Activated naive CD4-positive, alpha-beta T cell treated with anti-CD3 and anti-CD28 coated beads, Interleukin-2, amount 10 ng/mL, durations not matched to agents 7 days and 5 days (primary cell): ENCODE data around the gene MBTD1.
"Not testable (repeated sequence)": the region's sequence is repeated elsewhere in the genome, so short reads cannot be mapped to it uniquely, and the experiment has no call there.

Source experiments
- CTCF ChIA-PET: fragments of 350-600 bp; sonication (Branson Sonifier 250); formaldehyde crosslinking; loops from one replicate; lab custom pipeline; 2021; ENCODE audit warnings: antibody characterized with exemption; lab: Charles Lee
- DNase-seq: peaks from one replicate; pipeline ENCODE4 v3.0.0-alpha.2; 2020
- H3K27ac Mint-ChIP-seq: one replicate; pipeline ENCODE4 v1.8.0; 2021; ENCODE audit warnings: mild to moderate bottlenecking, moderate library complexity, mixed read lengths
- H3K27me3 Mint-ChIP-seq: one replicate; pipeline ENCODE4 v1.8.0; 2021; ENCODE audit warnings: mild to moderate bottlenecking, mixed read lengths
- H3K36me3 Mint-ChIP-seq: one replicate; pipeline ENCODE4 v1.8.0; 2021; ENCODE audit warnings: mixed read lengths
- H3K4me1 Mint-ChIP-seq: one replicate; pipeline ENCODE4 v1.8.0; 2021; ENCODE audit warnings: mixed read lengths
- H3K4me3 Mint-ChIP-seq: one replicate; pipeline ENCODE4 v1.8.0; 2021; ENCODE audit warnings: mild to moderate bottlenecking, moderate library complexity, mixed read lengths
- H3K9me3 Mint-ChIP-seq: one replicate; pipeline ENCODE4 v1.8.0; 2021; ENCODE audit warnings: mixed read lengths

MBTD1 gene

GRCh38 chr17:51189628-51190027, 70.2 kb downstream of the MBTD1 start:
- Mint-ChIP-seq H3K4me1 (peaks cover 3% of the 10 kb centered on the region), H3K4me3 (no peak overlapping the region), H3K27ac (no peak overlapping the region), H3K27me3 (no peaks in the 10 kb centered on the region), H3K36me3 (peaks cover 42% of the 10 kb centered on the region), H3K9me3 (no peaks in the 10 kb centered on the region)
- CTCF ChIA-PET: interaction anchor here (1.1 kb wide), 1 partner anchor 108 kb away, joined by 3 read pairs; no protein-coding TSS in a partner anchor
- no peak for DNase-seq

- H3K36me3 Mint-ChIP-seq: peaks cover 46% of the 10 kb centered on the region
Observed at GRCh38 chr17:51189162-51189561, 70.7 kb downstream of the MBTD1 start.

DNA sequence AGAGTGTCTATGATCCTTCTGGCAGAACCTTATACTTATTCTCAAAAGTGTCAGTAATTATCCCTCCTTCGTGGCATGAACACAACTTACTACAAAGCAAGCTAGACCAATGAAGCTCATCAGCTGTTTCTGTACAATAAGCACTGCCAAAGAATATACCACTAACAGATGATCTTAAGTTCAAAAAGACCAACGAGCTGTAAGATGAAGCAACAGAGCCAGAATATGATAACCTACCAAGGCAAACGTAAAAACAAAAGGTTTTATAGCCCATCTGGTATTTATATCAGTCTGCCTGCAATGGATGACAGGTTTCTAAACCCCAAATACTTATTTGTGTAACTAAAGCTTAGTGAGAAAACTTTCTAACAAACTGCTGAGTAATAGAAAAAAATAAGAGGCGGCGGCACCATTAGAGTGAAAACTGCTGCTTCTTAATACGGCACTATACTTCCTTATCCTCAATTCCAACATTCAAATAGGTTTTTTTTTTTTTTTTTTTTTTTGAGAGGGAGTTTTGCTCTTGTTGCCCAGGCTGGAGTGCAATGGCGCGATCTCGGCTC, 71.5 kb downstream of the MBTD1 start:
- Mint-ChIP-seq H3K4me1 (peaks cover 3% of the 10 kb centered on the region), H3K36me3 (peaks cover 47% of the 10 kb centered on the region), H3K27ac (no peak overlapping the region), H3K27me3 (no peaks in the 10 kb centered on the region), H3K9me3 (no peaks in the 10 kb centered on the region), H3K4me3 (no peak overlapping the region)
- CTCF ChIA-PET: no interaction called here
- DNase-seq: no peak

More at GRCh38 chr17:51189162-51189561, 70.7 kb downstream of the MBTD1 start:
- CTCF ChIA-PET: no interaction called here
- Mint-ChIP-seq H3K4me1 (peaks cover 3% of the 10 kb centered on the region), H3K9me3 (no peaks in the 10 kb centered on the region), H3K4me3 (no peak overlapping the region), H3K27me3 (no peaks in the 10 kb centered on the region), H3K27ac (no peak overlapping the region)
- DNase-seq: no peak

DNA sequence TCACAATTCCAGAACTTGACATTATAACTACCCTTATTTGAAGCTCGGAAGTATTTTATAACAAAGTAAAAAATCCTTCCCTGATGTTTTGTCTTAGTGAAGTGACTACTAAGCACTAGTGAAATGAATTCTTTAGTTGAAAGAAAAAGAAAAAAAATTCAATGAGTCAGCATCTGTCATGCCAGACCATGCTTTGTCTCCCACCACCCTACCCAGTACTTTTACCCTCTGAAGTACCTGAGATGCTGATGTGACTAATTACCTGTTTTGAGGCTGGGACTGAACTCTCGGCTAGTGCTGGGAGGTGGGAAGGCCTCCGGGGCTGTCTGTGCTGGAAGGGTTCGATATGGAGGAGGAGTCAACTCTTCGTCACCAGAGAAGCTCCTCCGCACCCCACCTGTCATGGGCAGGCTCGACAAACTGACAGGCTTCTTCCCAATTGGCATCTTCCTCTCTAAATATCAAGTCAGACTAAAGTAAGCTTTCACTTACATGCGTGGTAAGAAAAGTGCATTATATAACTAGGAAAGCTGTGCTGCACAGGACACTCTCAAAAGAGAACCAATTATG, 74.0 kb downstream of the MBTD1 start:
- H3K27me3 Mint-ChIP-seq: no peaks in the 10 kb centered on the region
- H3K9me3 Mint-ChIP-seq: no peaks in the 10 kb centered on the region
- peaks cover 3% of the 10 kb centered on the region for H3K4me1 Mint-ChIP-seq
- no peak for DNase-seq
- peaks cover 43% of the 10 kb centered on the region for H3K36me3 Mint-ChIP-seq
- no peak overlapping the region for H3K27ac Mint-ChIP-seq
- CTCF ChIA-PET: no interaction called here
- no peak overlapping the region for H3K4me3 Mint-ChIP-seq

DNA sequence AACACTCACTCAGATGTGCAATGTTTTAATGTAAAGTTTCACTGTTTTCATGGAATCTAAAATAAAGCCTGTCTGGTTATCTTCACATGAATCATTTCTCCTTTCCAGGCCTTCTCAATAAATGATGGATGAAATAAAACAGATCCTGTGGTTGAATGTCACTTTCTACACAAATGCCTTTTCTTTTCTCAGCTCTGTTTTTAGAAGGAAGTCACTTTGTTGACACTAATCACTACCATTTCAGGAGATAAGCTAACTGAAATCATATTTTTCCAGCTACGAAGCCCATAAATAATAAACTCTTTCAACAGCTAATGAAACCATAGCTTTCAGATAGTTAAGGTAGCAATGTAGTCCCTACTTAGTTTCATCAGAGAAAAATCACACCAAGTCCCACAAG, 75.7 kb downstream of the MBTD1 start:
- Mint-ChIP-seq H3K9me3 (no peaks in the 10 kb centered on the region), H3K36me3 (peaks cover 41% of the 10 kb centered on the region), H3K4me1 (no peaks in the 10 kb centered on the region), H3K4me3 (no peak overlapping the region), H3K27me3 (no peaks in the 10 kb centered on the region), H3K27ac (no peak overlapping the region)
- CTCF ChIA-PET: no interaction called here
- no peak for DNase-seq

DNA sequence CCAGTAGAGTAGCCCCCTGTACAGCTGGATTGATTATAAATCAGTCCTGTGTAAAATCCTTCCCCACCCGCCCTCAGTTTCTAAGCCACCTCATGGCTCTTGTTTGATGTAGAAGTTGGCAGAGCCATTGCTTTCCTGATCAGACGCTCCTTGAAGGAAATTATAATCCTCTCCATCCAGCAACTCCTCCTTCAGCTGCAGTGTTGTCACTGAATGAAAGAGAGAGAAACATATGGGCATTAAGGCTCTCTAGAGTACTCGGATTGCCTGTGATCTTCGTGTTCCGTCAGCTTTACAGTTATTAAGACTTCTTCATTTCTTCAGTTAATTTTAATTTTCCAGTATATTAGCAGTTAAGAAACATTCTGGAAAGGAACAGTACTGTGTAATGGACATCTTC, 79.4 kb downstream of the MBTD1 start:
- Mint-ChIP-seq H3K27me3 (no peaks in the 10 kb centered on the region), H3K4me1 (no peaks in the 10 kb centered on the region), H3K27ac (no peak overlapping the region), H3K4me3 (no peak overlapping the region), H3K36me3 (peaks cover 34% of the 10 kb centered on the region), H3K9me3 (no peaks in the 10 kb centered on the region)
- CTCF ChIA-PET: interaction anchor here (0.6 kb wide), 1 partner anchor 82 kb away, joined by 3 read pairs; no protein-coding TSS in a partner anchor
- no peak for DNase-seq

- CTCF ChIA-PET: interaction anchor here (0.7 kb wide), 1 partner anchor 173 kb away, joined by 3 read pairs; no protein-coding TSS in a partner anchor
- H3K27ac Mint-ChIP-seq, H3K4me3 Mint-ChIP-seq, H3K27me3 Mint-ChIP-seq, DNase-seq, H3K9me3 Mint-ChIP-seq: not testable (repeated sequence)
- Mint-ChIP-seq H3K4me1 (peaks cover 20% of the 10 kb centered on the region), H3K36me3 (peaks cover 38% of the 10 kb centered on the region)
Observed at GRCh38 chr17:51172030-51172429, 87.8 kb downstream of the MBTD1 start.

- no peak overlapping the region for H3K27ac Mint-ChIP-seq
- CTCF ChIA-PET: interaction anchor here (1.2 kb wide), 1 partner anchor 9 kb away, joined by 3 read pairs; no protein-coding TSS in a partner anchor
Observed at GRCh38 chr17:51170736-51171135, 89.1 kb downstream of the MBTD1 start.

DNA sequence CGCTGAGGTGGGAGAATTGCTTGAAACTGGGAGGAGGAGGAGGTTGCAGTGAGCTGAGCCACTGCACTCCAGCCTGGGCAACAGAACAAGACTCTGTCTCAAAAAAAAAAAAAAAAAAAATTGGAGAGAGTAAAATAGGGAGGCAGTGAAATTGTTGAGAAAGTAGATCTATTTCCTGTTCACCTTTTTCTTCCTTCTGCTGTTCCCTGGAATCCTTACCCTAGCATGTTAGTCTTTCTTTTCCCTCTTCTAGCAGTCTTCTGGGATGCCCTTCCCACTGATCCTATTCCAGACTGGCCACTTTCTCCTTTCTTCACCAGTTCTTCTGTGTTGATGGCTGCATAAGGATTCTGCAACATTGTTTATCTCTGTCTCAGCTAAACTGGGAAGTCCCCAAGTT, 90.5 kb downstream of the MBTD1 start:
- peak overlapping the region; percentile 50 for H3K27ac Mint-ChIP-seq
- peaks cover 4% of the 10 kb centered on the region for H3K27me3 Mint-ChIP-seq
- H3K4me1 Mint-ChIP-seq: peaks cover 31% of the 10 kb centered on the region
- H3K9me3 Mint-ChIP-seq: no peaks in the 10 kb centered on the region
- H3K36me3 Mint-ChIP-seq: peaks cover 45% of the 10 kb centered on the region
- DNase-seq: no peak
- no peak overlapping the region for H3K4me3 Mint-ChIP-seq
- CTCF ChIA-PET: interaction anchor here (0.7 kb wide), 1 partner anchor 16 kb away, joined by 3 read pairs; the partner anchor contains the start of gene NME1

More at GRCh38 chr17:51170736-51171135, 89.1 kb downstream of the MBTD1 start:
- Mint-ChIP-seq H3K4me1 (peaks cover 24% of the 10 kb centered on the region), H3K36me3 (peaks cover 41% of the 10 kb centered on the region), H3K27me3 (peaks cover 4% of the 10 kb centered on the region), H3K4me3 (no peak overlapping the region), H3K9me3 (no peaks in the 10 kb centered on the region)
- no peak for DNase-seq

- no peaks in the 10 kb centered on the region for H3K9me3 Mint-ChIP-seq
- CTCF ChIA-PET: no interaction called here
- H3K27me3 Mint-ChIP-seq: peaks cover 4% of the 10 kb centered on the region
- peaks cover 35% of the 10 kb centered on the region for H3K4me1 Mint-ChIP-seq
- peak overlapping the region; percentile 83 for H3K4me3 Mint-ChIP-seq
- H3K36me3 Mint-ChIP-seq: peaks cover 42% of the 10 kb centered on the region
- DNase-seq: peak; percentile 77
- peak overlapping the region; percentile 87 for H3K27ac Mint-ChIP-seq
Observed at GRCh38 chr17:51166987-51167931, 92.6 kb downstream of the MBTD1 start.

- peak; percentile 76 for DNase-seq
- peak within 1 kb of the TSS; percentile 97 for H3K27ac Mint-ChIP-seq
- no peaks in the 10 kb centered on the region for H3K9me3 Mint-ChIP-seq
- peaks cover 40% of the 10 kb centered on the region for H3K36me3 Mint-ChIP-seq
- H3K4me1 Mint-ChIP-seq: peaks cover 35% of the 10 kb centered on the region
- CTCF ChIA-PET: interaction anchor here (0.6 to 0.7 kb wide), 2 partner anchors 136 to 203 kb away, joined by 3 read pairs; no protein-coding TSS in a partner anchor
- peak within 1 kb of the TSS; percentile 96 for H3K4me3 Mint-ChIP-seq
- peaks cover 4% of the 10 kb centered on the region for H3K27me3 Mint-ChIP-seq
Observed at GRCh38 chr17:51166198-51166986, 93.5 kb downstream of the MBTD1 start, which contains the start of gene NME2. Gene NME2, plus strand, starts transcription at chr17:51166411. Its CDS starts 420 bp downstream, at chr17:51166831.

GRCh38 chr17:51165680-51166197, 94.1 kb downstream of the MBTD1 start:
- CTCF ChIA-PET: interaction anchor here (0.6 to 1.4 kb wide), 4 partner anchors 10 to 204 kb away, joined by 3 to 4 read pairs (median 4); partner anchors contain the start of gene NME1
- H3K27ac Mint-ChIP-seq: peak overlapping the region; percentile 97
- H3K4me3 Mint-ChIP-seq: peak overlapping the region; percentile 96
- H3K36me3 Mint-ChIP-seq: peaks cover 42% of the 10 kb centered on the region
- H3K4me1 Mint-ChIP-seq: peaks cover 35% of the 10 kb centered on the region
- H3K9me3 Mint-ChIP-seq: no peaks in the 10 kb centered on the region
- H3K27me3 Mint-ChIP-seq: peaks cover 4% of the 10 kb centered on the region
- peak; percentile 37 for DNase-seq
